ENCODE results near the gene DPM2.

DNA sequence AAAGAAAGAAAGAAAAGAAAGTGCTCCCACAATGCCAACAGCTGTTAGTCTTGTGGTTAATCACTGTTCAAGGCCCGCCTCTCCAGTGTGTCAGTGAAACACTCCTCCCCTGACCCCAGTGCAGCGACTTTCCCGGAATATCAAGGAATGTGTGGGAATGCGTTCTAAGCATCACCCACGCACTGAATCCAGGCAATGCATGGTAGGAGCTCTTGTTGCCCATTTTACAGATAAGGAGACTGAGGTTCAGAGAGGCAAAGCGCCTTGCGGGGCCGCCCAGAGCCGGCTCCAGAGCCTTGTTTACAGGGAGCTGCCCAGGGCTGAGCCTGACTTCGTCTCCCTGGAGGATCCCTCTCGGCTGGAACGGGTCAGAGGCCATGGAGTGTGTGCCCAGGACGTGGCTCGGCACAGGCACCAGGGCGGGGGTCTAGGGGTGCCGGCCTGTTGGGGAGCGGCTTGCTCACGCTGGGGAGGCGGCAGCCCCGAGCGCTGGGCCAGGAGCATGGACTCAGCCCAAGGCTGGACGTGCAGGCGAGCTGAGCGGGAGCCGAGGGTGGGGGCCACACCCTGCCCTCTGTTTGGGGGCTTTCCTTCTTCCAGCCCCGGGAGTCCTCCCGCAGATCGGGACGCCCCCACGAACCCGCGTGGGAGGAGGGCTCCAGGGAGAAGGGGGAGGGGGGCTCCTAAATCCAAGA lies 39.1 kb downstream of the DPM2 start:
- TF ChIP-seq, protein P1, sequence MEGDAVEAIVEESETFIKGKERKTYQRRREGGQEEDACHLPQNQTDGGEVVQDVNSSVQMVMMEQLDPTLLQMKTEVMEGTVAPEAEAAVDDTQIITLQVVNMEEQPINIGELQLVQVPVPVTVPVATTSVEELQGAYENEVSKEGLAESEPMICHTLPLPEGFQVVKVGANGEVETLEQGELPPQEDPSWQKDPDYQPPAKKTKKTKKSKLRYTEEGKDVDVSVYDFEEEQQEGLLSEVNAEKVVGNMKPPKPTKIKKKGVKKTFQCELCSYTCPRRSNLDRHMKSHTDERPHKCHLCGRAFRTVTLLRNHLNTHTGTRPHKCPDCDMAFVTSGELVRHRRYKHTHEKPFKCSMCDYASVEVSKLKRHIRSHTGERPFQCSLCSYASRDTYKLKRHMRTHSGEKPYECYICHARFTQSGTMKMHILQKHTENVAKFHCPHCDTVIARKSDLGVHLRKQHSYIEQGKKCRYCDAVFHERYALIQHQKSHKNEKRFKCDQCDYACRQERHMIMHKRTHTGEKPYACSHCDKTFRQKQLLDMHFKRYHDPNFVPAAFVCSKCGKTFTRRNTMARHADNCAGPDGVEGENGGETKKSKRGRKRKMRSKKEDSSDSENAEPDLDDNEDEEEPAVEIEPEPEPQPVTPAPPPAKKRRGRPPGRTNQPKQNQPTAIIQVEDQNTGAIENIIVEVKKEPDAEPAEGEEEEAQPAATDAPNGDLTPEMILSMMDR (IDR thresholded peaks at IDR 0.05), result no peak
- peak; percentile 58 for TF ChIP-seq POLR2A (IDR thresholded peaks at IDR 0.05)
